ENCODE measurements around the gene ANKRD6. TPM values are rescaled to one million over a fixed set of nuclear protein-coding genes. Genes with fewer than 3 reads are reported as not detected.

ANKRD6 gene
- total RNA-seq, 8 experiments from 2014 or later: 2.6 to 52.4 (median 33.7) TPM

GRCh38 chr6:89662659-89663223 is 229.8 kb downstream of the ANKRD6 start:
- no peak for ATAC-seq (replicated peaks in 6 of 8)
- in situ Hi-C loops (cut with MboI; ENCODE audit: low pct_unique_long_range_greater_than_20kb in 2 of 9, low sequenced_read_pairs in 9 of 9, unreplicated experiment in 9 of 9): no loop called here
- H3K4me1 ChIP-seq (replicated peaks in 1 of 2): no peaks in the 10 kb centered on the region
- H3K27ac ChIP-seq: no peak overlapping the region
- no peak overlapping the region for H3K4me3 ChIP-seq
- 83 to 100% (median 100%) methylated on average over 2 to 4 of the region's 4 CpGs; no CpG with 5 or more reads in 3 of the 10 experiments for WGBS, 10 experiments

- peaks cover 2% of the 10 kb centered on the region in 2 donors for H3K4me1 ChIP-seq (replicated peaks in 1 of 2)
- no peak overlapping the region for H3K4me3 ChIP-seq
- no peak overlapping the region for H3K27ac ChIP-seq
- in situ Hi-C loops (cut with MboI; ENCODE audit: low pct_unique_long_range_greater_than_20kb in 2 of 9, low sequenced_read_pairs in 9 of 9, unreplicated experiment in 9 of 9): no loop called here
- ATAC-seq (replicated peaks in 6 of 8): peak in 3 of 8 experiments; percentile 19 to 42 (median 20)
- WGBS, 10 experiments: 46 to 100% (median 75%) methylated on average over 1 to 5 of the region's 5 CpGs
These were observed 235.1 kb downstream of the ANKRD6 start for GRCh38 chr6:89667872-89668556.

GRCh38 chr6:89669002-89669401 is 236.1 kb downstream of the ANKRD6 start:
- in situ Hi-C loops (cut with MboI; ENCODE audit: low pct_unique_long_range_greater_than_20kb in 2 of 9, low sequenced_read_pairs in 9 of 9, unreplicated experiment in 9 of 9): no loop called here
- H3K4me1 ChIP-seq (replicated peaks in 1 of 2): peaks cover 2% of the 10 kb centered on the region in 2 donors
- H3K27ac ChIP-seq: no peak overlapping the region
- WGBS, 10 experiments: 50 to 100% (median 81%) methylated on average over 1 to 6 of the region's 6 CpGs
- no peak overlapping the region for H3K4me3 ChIP-seq
- ATAC-seq (replicated peaks in 6 of 8): no peak

- no peak overlapping the region for H3K4me3 ChIP-seq
- H3K27ac ChIP-seq: no peak overlapping the region
- no peak for ATAC-seq (replicated peaks in 6 of 8)
- H3K4me1 ChIP-seq (replicated peaks in 1 of 2): peaks cover 2% of the 10 kb centered on the region in 2 donors
- 80 to 100% (median 91%) methylated on average over 2 to 7 of the region's 7 CpGs; no CpG with 5 or more reads in 1 of the 10 experiments for WGBS, 10 experiments
- in situ Hi-C loops (cut with MboI; ENCODE audit: low pct_unique_long_range_greater_than_20kb in 2 of 9, low sequenced_read_pairs in 9 of 9, unreplicated experiment in 9 of 9): no loop called here
These were observed 238.1 kb downstream of the ANKRD6 start for GRCh38 chr6:89670935-89671565.

GRCh38 chr6:89675949-89676748 is 243.2 kb downstream of the ANKRD6 start:
- H3K27ac ChIP-seq: no peak overlapping the region
- 29 to 100% (median 75%) methylated on average over 1 to 7 of the region's 7 CpGs; no CpG with 5 or more reads in 2 of the 10 experiments for WGBS, 10 experiments
- no peak for ATAC-seq (replicated peaks in 6 of 8)
- H3K4me1 ChIP-seq (replicated peaks in 1 of 2): no peaks in the 10 kb centered on the region
- in situ Hi-C loops (cut with MboI; ENCODE audit: low pct_unique_long_range_greater_than_20kb in 2 of 9, low sequenced_read_pairs in 9 of 9, unreplicated experiment in 9 of 9): no loop called here
- H3K4me3 ChIP-seq: no peak overlapping the region

GRCh38 chr6:89678531-89678930 is 245.6 kb downstream of the ANKRD6 start:
- H3K4me3 ChIP-seq: no peak overlapping the region
- 73 to 100% (median 88%) methylated on average over 1 to 3 of the region's 3 CpGs; no CpG with 5 or more reads in 4 of the 10 experiments for WGBS, 10 experiments
- no peak overlapping the region for H3K27ac ChIP-seq
- H3K4me1 ChIP-seq (replicated peaks in 1 of 2): no peaks in the 10 kb centered on the region
- no peak for ATAC-seq (replicated peaks in 6 of 8)
- in situ Hi-C loops (cut with MboI; ENCODE audit: low pct_unique_long_range_greater_than_20kb in 2 of 9, low sequenced_read_pairs in 9 of 9, unreplicated experiment in 9 of 9): no loop called here

- H3K27ac ChIP-seq: no peak overlapping the region
- no peak for ATAC-seq (replicated peaks in 6 of 8)
- WGBS, 10 experiments: 42 to 88% (median 62%) methylated on average over 2 to 6 of the region's 6 CpGs; no CpG with 5 or more reads in 2 of the 10 experiments
These were observed 246.5 kb downstream of the ANKRD6 start for GRCh38 chr6:89679215-89680120.

GRCh38 chr6:89680150-89680549 is 247.2 kb downstream of the ANKRD6 start:
- H3K4me1 ChIP-seq (replicated peaks in 1 of 2): no peaks in the 10 kb centered on the region
- H3K4me3 ChIP-seq: no peak overlapping the region
- ATAC-seq (replicated peaks in 6 of 8): no peak
- WGBS, 10 experiments: 67 to 100% (median 100%) methylated on average over 1 to 2 of the region's 2 CpGs; no CpG with 5 or more reads in 3 of the 10 experiments
- in situ Hi-C loops (cut with MboI; ENCODE audit: low pct_unique_long_range_greater_than_20kb in 2 of 9, low sequenced_read_pairs in 9 of 9, unreplicated experiment in 9 of 9): no loop called here
- H3K27ac ChIP-seq: no peak overlapping the region

More at GRCh38 chr6:89679215-89680120, 246.5 kb downstream of the ANKRD6 start:
- in situ Hi-C loops (cut with MboI; ENCODE audit: low pct_unique_long_range_greater_than_20kb in 2 of 9, low sequenced_read_pairs in 9 of 9, unreplicated experiment in 9 of 9): no loop called here
- no peak overlapping the region for H3K4me3 ChIP-seq
- no peaks in the 10 kb centered on the region for H3K4me1 ChIP-seq (replicated peaks in 1 of 2)

GRCh38 chr6:89680551-89680950 is 247.6 kb downstream of the ANKRD6 start:
- Histone ChIP-seq H3K27ac (no peak overlapping the region), H3K4me3 (no peak overlapping the region), H3K4me1 (replicated peaks in 1 of 2) (no peaks in the 10 kb centered on the region)
- 84 to 100% (median 87%) methylated on average over 1 to 7 of the region's 7 CpGs; no CpG with 5 or more reads in 5 of the 10 experiments for WGBS, 10 experiments
- in situ Hi-C loops (cut with MboI; ENCODE audit: low pct_unique_long_range_greater_than_20kb in 2 of 9, low sequenced_read_pairs in 9 of 9, unreplicated experiment in 9 of 9): no loop called here
- ATAC-seq (replicated peaks in 6 of 8): no peak

- H3K4me1 ChIP-seq (replicated peaks in 1 of 2): no peaks in the 10 kb centered on the region
- ATAC-seq (replicated peaks in 6 of 8): no peak
- no peak overlapping the region for H3K27ac ChIP-seq
- H3K4me3 ChIP-seq: no peak overlapping the region
- 83 to 100% (median 94%) methylated on average over 1 to 10 of the region's 10 CpGs; no CpG with 5 or more reads in 4 of the 10 experiments for WGBS, 10 experiments
- in situ Hi-C loops (cut with MboI; ENCODE audit: low pct_unique_long_range_greater_than_20kb in 2 of 9, low sequenced_read_pairs in 9 of 9, unreplicated experiment in 9 of 9): no loop called here
These were observed 249.1 kb downstream of the ANKRD6 start for GRCh38 chr6:89681983-89682564.

GRCh38 chr6:89682991-89683390 is 250.0 kb downstream of the ANKRD6 start:
- Histone ChIP-seq H3K4me3 (no peak overlapping the region), H3K27ac (no peak overlapping the region), H3K4me1 (replicated peaks in 1 of 2) (no peaks in the 10 kb centered on the region)
- WGBS, 10 experiments: 71 to 100% (median 95%) methylated on average over 1 of the region's 1 CpG; no CpG with 5 or more reads in 4 of the 10 experiments
- no peak for ATAC-seq (replicated peaks in 6 of 8)
- in situ Hi-C loops (cut with MboI; ENCODE audit: low pct_unique_long_range_greater_than_20kb in 2 of 9, low sequenced_read_pairs in 9 of 9, unreplicated experiment in 9 of 9): no loop called here

Data from motor neuron (in vitro differentiated cells).